Calu3 (cell line): ENCODE results near the gene DBNDD1. TPM values are rescaled to one million over a fixed set of nuclear protein-coding genes. Genes with fewer than 3 reads are reported as not detected.
"Not testable (repeated sequence)": the region's sequence is repeated elsewhere in the genome, so short reads cannot be mapped to it uniquely, and the experiment has no call there.

Experiments
- BruUV-seq: library from RNA; stranded (reverse); fragments of 400-500 nt; replicated peaks from 2 replicates; lab custom pipeline; 2021; lab: Mats Ljungman, UMichigan
- CTCF ChIA-PET: fragments of 300-600 bp; sonication (Branson Sonifier 250); formaldehyde crosslinking; loops from one replicate; lab custom pipeline; 2022; ENCODE audit warnings: antibody characterized with exemption; lab: Charles Lee
- DNase-seq: peaks from one replicate; pipeline ENCODE4 v3.0.0; 2022
- H3K27ac Mint-ChIP-seq: one replicate; pipeline ENCODE4 v1.8.0; 2022; ENCODE audit warnings: mixed read lengths; ENCODE audit not compliant: unreplicated experiment
- H3K27me3 Mint-ChIP-seq: one replicate; pipeline ENCODE4 v1.8.0; 2022; ENCODE audit warnings: mixed read lengths; ENCODE audit not compliant: unreplicated experiment
- H3K36me3 Mint-ChIP-seq: one replicate; pipeline ENCODE4 v1.8.0; 2022; ENCODE audit warnings: mild to moderate bottlenecking, moderate library complexity, mixed read lengths; ENCODE audit not compliant: insufficient read depth, unreplicated experiment
- H3K4me1 Mint-ChIP-seq: one replicate; pipeline ENCODE4 v1.8.0; 2022; ENCODE audit warnings: mild to moderate bottlenecking, low read depth, mixed read lengths; ENCODE audit not compliant: unreplicated experiment
- H3K4me3 Mint-ChIP-seq: one replicate; pipeline ENCODE4 v1.8.0; 2022; ENCODE audit warnings: mild to moderate bottlenecking, low read depth, moderate library complexity, mixed read lengths; ENCODE audit not compliant: unreplicated experiment
- H3K9me3 Mint-ChIP-seq: one replicate; pipeline ENCODE4 v1.8.0; 2022; ENCODE audit warnings: low read depth, mixed read lengths; ENCODE audit not compliant: unreplicated experiment
- intact Hi-C: fragments of 100-400 bp; cut with micrococcal nuclease; formaldehyde crosslinking; loops from one replicate; pipeline ENCODE4 v1.10.0; 2022; ENCODE audit not compliant: unreplicated experiment
- total RNA-seq: library from RNA; stranded (reverse); gene quantifications from 2 replicates; pipeline ENCODE4 v1.2.3, GENCODE V29; 2022
- TF ChIP-seq, protein P1 (sequence below): fragments of 200-600 bp; IDR thresholded peaks from one replicate; pipeline ENCODE4 v1.8.0; 2022; ENCODE audit warnings: antibody characterized with exemption; ENCODE audit not compliant: unreplicated experiment

The DBNDD1 gene
- total RNA-seq, 1 experiment from 2014 or later, result 39.9 TPM

DNA sequence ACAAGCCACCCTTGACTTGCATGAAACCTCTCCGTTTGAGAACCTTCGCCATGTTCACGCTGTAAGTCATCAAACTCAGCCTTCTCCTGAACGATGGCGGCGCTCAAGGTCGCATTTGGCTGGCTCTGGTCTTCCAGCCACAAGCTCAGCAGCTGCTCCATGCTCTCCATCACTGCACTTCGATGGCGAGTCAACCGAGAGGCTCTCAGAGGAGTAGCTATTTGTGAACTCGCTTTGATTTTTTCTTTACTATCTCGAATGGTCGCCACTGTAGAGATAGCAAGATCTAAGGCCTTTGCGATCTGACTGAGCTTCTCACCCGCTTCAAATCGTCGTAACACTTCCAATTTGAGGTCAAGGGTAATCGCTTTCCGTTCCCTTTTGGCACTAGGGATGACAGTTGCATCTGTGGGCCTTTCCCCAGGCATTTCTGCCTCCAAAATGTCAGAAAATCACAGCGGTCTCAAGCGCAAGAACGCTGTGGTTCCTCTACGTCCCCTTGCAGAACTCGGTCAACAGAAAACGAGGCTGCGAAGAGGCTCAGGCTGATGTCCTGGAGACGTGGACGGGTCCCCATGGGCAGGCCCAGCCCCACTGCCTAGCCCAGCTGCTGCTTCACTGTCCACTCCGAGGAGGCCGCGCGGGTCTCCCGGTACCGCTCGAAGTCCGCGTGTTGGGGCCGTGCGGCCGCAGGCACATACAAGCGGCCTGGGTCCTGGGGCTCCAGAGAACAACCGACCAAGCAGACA, 47.6 kb downstream of the DBNDD1 start:
- BruUV-seq, result TSS peak; percentile 76
- TF ChIP-seq, protein P1, sequence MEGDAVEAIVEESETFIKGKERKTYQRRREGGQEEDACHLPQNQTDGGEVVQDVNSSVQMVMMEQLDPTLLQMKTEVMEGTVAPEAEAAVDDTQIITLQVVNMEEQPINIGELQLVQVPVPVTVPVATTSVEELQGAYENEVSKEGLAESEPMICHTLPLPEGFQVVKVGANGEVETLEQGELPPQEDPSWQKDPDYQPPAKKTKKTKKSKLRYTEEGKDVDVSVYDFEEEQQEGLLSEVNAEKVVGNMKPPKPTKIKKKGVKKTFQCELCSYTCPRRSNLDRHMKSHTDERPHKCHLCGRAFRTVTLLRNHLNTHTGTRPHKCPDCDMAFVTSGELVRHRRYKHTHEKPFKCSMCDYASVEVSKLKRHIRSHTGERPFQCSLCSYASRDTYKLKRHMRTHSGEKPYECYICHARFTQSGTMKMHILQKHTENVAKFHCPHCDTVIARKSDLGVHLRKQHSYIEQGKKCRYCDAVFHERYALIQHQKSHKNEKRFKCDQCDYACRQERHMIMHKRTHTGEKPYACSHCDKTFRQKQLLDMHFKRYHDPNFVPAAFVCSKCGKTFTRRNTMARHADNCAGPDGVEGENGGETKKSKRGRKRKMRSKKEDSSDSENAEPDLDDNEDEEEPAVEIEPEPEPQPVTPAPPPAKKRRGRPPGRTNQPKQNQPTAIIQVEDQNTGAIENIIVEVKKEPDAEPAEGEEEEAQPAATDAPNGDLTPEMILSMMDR, result no peak
- CTCF ChIA-PET, result interaction anchor here (1.2 kb wide), 1 partner anchor 49 kb away, joined by 5 read pairs; no protein-coding TSS in a partner anchor

DNA sequence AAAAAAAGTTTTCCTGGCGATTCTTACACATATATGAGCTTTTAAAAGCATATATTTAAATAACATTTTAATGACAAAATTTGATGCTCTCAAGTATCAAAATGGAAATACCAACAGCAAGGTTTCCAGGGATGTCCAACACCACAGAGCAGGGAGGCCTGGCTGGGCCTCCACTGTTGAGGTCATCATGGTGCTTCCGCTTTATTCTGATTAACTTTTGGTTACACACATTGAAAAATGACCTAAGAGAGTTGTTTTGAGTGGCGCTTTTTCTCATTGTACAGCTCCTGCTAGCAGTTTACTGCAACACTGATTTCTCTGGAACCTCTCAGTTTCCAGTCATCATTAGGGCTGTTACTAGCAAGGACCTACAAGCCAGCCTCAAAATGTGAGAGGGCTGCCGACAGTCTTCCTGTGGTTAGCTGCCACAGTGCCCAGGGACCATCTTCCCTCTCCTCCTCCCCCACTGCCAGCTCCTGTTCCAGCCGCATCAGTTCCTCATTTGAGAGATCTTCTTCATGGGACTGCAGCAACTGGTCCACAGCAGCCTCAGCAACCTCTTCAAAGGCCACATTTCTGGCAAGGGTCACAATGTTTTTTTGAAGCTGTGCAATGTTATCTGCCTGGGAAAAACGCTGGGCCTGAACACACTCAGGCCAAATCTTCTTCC, 49.4 kb downstream of the DBNDD1 start:
- peaks cover 23% of the 10 kb centered on the region for H3K4me1 Mint-ChIP-seq
- no peak for DNase-seq
- no peaks in the 10 kb centered on the region for H3K27me3 Mint-ChIP-seq
- peaks cover 67% of the 10 kb centered on the region for H3K36me3 Mint-ChIP-seq
- H3K9me3 Mint-ChIP-seq, result no peaks in the 10 kb centered on the region
- CTCF ChIA-PET, result no interaction called here
- H3K27ac Mint-ChIP-seq, result no peak overlapping the region
- TF ChIP-seq, protein P1, result no peak
- intact Hi-C loops, result no loop called here
- BruUV-seq, result no TSS peak
- H3K4me3 Mint-ChIP-seq, result no peak overlapping the region

More for the DNA sequence above, 47.6 kb downstream of the DBNDD1 start:
- H3K9me3 Mint-ChIP-seq, result no peaks in the 10 kb centered on the region
- H3K27ac Mint-ChIP-seq, result peak overlapping the region; percentile 69
- intact Hi-C loops, result no loop called here
- no peaks in the 10 kb centered on the region for H3K27me3 Mint-ChIP-seq
- peak; percentile 44 for DNase-seq
- peak overlapping the region; percentile 84 for H3K4me3 Mint-ChIP-seq
- H3K4me1 Mint-ChIP-seq, result peaks cover 25% of the 10 kb centered on the region
- peaks cover 59% of the 10 kb centered on the region for H3K36me3 Mint-ChIP-seq

DNA sequence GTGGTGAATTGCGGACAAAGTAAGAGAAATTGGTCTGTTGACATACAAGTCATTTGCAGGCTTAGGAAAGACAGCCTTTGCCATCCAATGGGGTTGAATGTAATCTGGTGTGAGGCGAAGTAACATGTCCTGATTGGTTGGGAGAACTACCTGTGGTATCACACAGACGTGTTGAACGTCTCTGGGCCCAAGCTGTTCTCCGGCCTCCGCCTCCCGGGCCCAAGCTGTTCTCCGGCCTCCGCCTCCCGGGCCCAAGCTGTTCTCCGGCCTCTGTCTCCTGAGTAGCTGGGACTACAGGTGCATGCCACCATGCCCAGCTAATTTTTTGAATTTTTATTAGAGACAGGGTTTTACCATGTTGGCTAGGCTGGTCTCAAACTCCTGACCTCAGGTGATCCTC, 51.2 kb downstream of the DBNDD1 start:
- intact Hi-C loops, H3K27ac Mint-ChIP-seq, CTCF ChIA-PET, H3K4me1 Mint-ChIP-seq, H3K9me3 Mint-ChIP-seq, H3K27me3 Mint-ChIP-seq, H3K4me3 Mint-ChIP-seq, BruUV-seq, DNase-seq: not testable (repeated sequence)
- H3K36me3 Mint-ChIP-seq, result peaks cover 62% of the 10 kb centered on the region

GRCh38 chr16:89967436-89967835, 51.8 kb downstream of the DBNDD1 start:
- DNase-seq, H3K27me3 Mint-ChIP-seq, H3K4me1 Mint-ChIP-seq, intact Hi-C loops, BruUV-seq, H3K4me3 Mint-ChIP-seq, CTCF ChIA-PET, H3K9me3 Mint-ChIP-seq, H3K27ac Mint-ChIP-seq: not testable (repeated sequence)
- peaks cover 56% of the 10 kb centered on the region for H3K36me3 Mint-ChIP-seq

DNA sequence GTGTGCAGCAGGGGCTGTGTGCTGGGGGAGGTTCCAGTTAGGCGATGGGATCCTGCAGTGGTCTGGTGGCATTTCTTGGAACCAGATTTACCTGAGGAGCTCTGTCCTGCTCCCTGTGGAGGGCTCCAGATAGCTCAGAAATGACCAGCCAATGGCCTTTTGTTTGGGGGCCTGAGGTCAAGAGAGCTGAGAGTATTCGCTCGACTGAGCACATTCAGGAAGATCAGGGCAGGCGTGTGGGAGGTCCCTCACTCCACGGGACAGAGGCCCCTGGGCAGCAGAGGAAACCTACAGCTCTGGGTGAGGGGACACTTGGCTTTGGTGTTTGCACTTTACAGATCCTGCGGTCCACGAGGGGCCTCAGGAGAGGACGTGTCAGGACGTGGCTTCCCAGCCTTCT, 52.5 kb downstream of the DBNDD1 start:
- no TSS peak for BruUV-seq
- CTCF ChIA-PET, result no interaction called here
- Mint-ChIP-seq H3K27me3 (no peaks in the 10 kb centered on the region), H3K36me3 (peaks cover 49% of the 10 kb centered on the region), H3K9me3 (no peaks in the 10 kb centered on the region), H3K4me3 (no peak overlapping the region), H3K27ac (no peak overlapping the region), H3K4me1 (peaks cover 9% of the 10 kb centered on the region)
- TF ChIP-seq, protein P1, result no peak
- intact Hi-C loops, result no loop called here
- no peak for DNase-seq
